Activated CD4-positive, alpha-beta T cell treated with anti-CD3 and anti-CD28 coated beads, Interleukin-2, Interleukin-4, amounts not matched to agents 100 ng/mL and 50 ng/mL, durations not matched to agents 16 hours and 8 hours (primary cell): Measurements from ENCODE around the gene RETREG2.

Experiments used
- DNase-seq: peaks from one replicate; pipeline ENCODE4 v3.0.0-alpha.2; 2020; ENCODE audit warnings: low spot score

Gene RETREG2

DNA sequence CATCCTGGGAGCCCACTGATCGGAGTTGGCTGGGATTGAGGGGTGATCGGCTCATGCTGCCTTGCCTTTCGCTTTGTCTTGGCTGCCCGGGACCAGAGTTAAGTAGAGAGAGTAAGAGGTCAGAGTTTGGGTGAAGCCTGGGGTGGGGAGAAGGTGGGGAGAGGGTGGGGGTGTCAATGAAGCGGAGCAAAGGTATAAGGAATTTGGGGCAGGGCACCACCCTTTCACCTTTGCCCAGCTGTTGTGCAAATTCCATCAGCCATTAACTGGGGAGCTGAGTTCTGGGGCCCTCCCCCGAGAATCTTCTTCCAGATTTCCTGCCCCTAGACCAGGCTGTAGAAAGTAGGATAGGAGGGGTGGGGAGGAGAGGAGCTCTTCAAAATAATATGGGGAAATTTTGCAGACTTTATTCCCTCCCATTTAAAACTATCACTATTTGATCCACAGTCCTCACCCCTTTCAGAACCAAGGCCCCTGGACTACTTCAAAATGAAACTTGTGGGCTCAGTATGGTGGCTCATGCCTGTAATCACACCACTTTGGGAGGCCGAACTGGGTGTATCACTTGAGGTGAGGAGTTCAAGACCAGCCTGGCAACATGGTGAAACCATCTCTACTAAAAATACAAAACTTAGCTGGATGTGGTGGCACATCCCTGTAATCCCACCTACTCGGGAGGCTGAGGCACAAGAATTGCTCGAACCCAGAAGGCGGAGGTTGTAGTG, 8.0 kb upstream of the RETREG2 start, which contains the start of gene SLC23A3:
TSS of gene SLC23A3 (minus strand) at position 100 of the 725 bp plus-strand sequence. CDS start at position 55, 45 bp downstream.
- DNase-seq = peak; percentile 17

DNA sequence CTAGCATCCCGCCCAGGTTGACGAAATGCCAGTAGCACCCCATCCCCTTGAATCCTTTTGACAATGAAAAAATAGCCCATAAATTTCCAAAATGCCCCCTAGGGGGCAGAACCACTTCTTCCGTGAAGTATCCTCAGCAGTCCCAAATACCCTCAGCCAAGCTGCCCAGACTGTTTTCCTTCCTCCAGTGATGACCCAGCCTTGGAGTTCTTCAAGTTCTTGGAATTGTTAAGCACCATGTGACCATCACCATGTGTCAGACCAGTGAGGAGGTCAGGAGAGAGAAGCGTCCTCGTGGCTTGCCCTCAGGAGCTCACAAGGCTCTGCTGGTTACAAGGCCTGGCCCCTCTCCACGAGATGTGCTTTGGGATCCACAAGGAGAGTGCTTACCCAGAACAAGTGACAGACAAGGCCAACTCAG, 6.8 kb upstream of the RETREG2 start:
- DNase-seq = peak; percentile 37

DNA sequence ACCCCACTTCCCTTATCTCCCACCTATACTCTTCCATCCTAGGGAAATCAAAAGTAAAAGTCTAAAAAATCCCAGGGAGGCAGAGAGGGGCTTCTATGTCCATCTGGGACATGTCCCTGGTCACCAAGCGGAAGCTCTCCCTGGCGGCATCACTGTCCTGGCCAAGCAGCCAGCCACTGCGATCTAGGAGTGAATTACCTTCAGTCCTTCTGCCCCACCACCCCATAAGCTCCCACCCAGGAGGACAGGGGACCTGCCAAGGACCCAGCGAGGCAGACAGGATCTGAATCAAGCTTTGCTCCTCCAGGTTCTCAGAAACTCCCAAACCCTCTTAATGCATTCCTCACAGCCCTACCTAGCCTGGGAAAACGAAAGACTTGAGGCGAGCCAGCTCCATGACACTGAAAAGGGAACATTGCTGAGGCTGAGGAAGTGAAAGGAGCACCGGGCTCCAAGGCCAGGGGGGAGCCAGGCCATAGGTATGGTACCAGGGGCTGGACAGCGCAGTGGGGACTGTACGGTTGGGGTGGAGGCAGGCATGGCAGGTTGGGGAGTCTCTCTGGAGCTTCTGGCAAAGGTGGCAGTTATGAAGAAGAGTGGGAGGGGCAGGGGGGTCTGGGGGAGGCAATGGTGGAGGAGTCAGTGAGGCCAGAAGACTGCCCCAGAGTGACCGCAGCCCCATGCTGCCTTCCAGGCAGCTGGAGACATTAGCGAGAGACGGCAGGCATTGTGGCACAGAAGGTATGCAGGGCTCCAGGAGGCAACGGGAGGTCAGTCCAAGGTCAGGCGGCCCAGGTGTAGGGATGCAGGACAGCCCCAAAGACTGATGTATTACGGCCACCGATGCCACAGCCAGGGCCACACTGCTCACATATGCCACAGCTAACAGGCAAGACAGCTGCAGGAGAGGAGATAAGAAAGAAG, 5.6 kb upstream of the RETREG2 start:
- no peak for DNase-seq

DNA sequence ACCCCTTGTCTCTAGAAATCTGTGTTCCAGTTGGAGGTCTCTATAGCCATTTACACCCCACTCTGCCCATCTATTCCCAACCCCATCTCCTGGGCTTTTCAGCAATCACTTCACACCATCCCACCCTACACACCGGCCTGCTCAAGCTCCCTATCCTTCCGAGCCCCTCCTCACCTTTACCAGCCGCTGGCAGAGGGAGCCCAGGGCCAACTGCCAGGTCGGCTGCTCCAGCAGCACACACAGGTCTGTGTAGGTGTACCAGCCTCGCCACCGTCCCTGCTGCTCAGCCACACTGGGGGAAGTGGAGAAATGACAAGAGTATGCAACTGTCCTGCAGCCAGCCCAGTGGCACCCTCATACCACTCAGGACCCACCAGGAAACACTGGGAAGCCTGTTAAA, 4.9 kb upstream of the RETREG2 start:
- no peak for DNase-seq

DNA sequence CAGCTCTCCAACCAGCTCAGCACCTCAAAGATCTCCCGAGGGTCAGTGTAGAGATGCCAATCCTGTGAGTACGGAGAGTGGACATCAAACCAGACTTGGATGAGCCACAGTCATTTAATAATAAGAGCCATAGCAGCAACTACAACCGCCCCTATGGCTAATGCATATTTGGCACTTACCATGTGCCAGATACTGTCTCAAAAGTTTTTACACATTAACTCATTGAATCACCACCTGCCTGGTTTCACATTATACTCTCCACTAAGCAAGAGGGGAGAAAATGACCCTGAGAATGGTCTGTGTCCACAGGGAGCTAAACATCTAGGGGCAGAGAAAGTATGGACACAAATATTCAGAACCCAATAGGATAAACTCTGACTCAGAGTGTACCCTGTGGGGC, 3.9 kb upstream of the RETREG2 start:
- no peak for DNase-seq

DNA sequence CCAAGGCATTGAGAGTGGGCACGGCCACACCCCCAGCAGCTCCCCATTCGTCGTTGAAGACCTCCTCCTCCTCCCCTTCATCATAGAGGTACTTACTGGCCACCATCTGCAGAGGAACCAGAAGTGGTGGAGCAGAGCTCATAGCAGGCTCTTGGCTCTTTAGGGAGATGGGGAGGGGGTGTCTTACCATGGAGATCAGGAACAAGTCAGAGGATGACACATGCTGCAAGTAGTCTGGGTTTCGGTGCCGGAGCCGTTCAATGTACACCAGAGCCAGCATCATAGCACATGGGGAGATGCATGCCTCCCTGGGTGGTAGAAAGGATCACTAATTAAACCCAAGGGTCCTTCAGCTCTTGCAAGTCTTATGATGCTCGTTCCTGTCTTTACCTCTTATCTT, 3.3 kb upstream of the RETREG2 start:
- no peak for DNase-seq

DNA sequence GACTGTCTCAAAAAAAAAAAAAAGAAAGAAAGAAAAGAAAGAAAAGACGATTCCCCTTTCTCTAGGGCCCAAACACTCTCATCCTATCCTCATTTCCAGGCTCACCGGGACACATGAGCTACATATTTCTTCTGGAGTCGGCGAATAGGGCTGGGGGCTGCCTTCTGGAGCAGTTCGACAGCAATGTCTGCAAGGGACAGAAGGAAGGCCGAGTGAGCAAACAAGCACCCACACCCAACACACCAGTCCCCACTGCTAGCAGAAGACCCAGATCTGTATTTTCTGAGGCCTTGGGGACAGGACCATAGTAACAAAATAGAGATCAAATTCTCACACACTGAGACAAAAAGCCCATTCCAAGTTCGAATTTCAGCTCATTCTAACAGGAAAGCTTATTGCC, 2.6 kb upstream of the RETREG2 start:
- DNase-seq = no peak

DNA sequence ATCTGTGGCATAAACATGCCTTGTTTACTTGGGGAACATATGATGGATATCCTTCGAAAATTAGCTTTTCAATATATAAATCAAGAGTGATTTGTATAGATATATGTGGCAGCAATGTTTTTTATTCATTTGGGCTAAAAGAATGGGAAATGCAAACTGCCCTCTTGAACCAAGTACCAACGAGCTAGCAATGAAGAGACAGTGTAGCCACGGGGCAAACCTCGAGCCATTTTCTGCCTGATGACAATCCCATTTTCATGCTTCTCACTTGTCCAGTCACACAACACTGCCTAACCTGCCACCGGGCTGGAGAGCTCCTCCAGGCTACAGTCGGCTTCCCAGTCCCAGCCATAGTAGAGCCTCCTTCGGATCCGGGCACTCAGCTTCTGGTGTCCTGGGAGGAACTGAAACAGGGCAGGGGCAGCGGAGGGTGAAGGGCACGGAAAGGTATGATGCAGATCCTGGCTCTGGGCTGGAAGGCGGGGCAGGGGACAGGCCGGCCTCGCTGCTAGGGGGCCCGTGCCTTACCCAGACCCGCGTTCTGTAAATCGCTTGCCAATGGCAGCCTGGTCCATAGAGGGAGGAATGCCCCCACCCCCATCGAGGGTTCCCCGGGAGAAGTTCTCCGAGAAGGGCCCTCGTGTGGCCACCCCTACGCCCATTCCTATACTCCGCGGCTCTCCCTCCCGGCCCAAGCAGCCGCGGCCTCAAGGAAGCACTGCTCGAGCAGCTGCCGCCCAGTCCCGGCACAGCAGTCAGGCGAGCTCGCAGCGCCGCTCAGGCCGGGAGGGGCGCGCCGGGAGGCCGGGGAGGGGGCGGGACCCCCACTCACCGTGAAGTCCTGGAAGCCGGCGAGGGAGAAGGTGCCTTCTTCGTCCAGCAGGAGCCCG, 1.9 kb upstream of the RETREG2 start:
- peak; percentile 20 for DNase-seq

DNA sequence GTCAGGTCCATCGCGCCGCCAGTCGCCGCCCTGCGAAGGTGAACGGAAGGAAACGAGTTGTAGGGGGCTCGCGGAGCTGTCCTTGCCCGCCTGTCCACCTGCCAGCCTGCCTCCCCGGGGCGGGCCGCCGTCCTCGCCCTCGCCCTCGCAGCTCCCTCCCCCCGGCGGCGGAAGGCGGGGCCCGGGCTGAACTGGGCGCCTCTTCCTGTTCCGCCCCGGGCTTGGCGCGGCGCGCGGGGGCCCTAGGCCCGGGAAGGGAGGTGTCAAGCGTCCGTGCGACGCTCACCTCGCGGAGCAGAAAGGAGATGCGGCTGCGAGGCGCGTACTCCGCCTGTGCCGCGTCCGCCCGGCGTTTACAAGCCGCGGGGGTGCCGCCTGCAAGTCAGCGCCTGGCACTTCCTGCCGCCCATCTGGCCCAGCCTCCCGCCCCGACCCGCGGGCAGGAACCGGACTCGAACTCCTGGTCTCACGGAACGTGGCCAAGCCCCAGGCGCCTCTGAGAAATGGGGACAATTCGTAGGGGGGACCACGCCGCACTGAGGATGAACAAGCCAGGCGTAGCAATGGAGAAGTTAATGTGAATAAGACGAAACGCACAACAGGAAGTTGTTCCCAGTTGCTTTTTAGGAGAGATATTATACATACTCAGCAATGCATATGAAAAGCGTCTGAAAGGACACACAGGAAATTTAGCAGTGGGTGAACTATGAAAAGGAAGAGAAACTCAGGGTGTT, 1.1 kb upstream of the RETREG2 start, which contains the start of gene CNPPD1:
TSS of gene CNPPD1 (minus strand) at position 108 of the 734 bp plus-strand sequence. CDS start at position 11, 97 bp downstream.
- peak; percentile 87 for DNase-seq

DNA sequence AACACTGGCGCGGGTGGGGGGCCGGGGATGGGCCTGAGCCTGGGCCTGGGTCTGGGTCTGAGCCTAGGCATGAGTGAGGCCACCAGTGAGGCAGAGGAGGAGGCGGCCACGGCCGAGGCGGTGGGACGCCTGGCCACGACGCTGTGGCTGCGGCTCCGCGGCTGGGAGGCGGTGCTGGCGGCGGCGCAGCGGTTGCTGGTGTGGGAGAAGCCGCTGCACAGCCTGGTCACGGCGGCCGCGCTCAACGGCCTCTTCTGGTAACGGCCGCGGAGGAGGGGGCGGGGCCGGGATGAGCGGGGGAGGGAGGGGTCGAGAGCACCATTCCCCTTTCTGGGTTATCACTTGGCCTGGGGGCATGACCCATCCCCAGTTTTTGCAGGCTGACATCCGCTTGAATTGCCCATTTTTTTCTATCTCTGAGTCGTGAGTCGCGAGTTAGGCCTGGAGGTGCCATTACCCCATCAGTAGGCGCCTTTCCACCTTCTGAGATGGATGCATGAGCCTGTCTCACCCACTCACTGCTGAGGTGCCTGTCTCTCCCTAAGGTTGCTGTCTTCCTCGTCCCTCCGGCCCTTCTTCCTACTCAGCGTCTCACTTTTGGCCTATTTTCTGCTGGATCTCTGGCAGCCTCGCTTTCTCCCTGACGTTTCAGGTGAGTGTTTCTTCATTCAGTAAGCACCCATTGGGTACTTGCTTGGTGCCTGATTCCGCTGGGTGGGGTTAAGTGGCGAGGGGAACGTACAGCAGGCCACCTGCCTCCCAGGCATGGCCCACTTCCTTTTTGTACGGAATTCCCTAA, 501 bp downstream of the RETREG2 start:
- DNase-seq = peak; percentile 39

DNA sequence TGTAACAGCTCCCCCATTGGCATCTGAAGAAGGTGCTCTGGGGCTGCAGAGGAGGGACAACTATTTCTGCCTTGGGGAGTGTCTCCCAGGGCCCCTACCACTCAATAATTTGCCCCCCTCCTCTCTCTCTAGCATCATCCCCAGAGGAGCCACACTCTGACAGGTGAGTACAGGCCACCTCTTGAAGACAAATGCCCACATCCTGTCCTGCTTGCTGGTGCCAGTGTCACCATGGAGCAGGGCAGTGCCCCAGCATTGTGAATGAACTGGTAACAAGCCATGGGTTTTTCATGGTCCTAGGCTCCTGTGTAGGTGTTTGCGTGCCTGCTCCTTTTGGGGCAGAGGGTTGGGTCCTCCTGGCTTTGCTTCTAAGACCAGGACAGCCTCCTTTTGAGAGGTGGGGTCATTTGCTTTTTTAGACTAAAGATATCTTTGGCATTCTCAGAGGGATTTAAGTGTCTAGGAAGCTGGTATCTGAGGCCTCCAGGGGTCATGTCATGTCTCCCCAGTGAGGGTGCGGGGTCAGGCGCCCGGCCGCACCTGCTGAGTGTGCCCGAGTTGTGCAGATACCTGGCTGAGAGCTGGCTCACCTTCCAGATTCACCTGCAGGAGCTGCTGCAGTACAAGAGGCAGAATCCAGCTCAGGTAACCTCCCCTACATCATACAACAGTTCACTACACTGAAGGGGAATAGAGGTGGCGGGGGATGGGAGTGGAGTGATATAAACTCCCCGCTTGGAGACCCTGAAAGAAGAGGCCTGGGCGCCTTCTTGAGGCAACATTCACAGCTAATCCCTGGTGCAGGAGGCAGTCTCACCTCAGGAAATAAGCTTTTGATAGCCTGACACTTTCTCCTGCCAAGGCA, 1.8 kb downstream of the RETREG2 start:
- no peak for DNase-seq

DNA sequence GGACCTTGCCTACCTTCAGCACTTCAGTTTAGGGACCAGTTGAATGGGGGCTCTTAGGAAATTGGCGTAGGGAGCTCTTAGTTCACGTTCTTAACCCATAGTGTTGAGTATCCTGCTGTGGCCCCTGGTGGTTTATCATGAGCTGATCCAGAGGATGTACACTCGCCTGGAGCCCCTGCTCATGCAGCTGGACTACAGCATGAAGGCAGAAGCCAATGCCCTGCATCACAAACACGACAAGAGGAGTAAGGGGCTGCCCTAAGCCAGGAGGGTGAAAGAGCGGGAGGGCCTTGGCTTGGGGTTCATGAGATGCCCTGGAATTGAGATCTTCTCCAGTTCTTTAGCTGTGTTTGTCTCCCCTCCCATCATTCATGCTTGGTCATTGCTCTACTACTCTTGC, 2.9 kb downstream of the RETREG2 start:
- no peak for DNase-seq

DNA sequence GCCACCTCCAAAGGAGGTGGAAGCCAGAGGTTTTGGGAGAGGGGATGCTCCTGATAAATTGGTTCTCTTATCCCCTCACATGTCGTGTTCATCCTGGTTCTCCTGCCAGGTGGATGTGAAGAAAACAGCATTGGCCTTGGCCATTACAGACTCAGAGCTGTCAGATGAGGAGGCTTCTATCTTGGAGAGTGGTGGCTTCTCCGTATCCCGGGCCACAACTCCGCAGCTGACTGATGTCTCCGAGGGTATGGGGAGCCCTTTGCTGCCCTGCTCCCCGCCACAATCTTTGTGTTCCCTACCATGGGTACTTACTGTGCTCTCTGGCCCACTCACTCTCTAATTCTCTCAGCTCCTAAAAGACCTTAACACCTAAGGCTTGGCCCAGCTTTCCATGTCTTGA, 3.5 kb downstream of the RETREG2 start:
- no peak for DNase-seq

DNA sequence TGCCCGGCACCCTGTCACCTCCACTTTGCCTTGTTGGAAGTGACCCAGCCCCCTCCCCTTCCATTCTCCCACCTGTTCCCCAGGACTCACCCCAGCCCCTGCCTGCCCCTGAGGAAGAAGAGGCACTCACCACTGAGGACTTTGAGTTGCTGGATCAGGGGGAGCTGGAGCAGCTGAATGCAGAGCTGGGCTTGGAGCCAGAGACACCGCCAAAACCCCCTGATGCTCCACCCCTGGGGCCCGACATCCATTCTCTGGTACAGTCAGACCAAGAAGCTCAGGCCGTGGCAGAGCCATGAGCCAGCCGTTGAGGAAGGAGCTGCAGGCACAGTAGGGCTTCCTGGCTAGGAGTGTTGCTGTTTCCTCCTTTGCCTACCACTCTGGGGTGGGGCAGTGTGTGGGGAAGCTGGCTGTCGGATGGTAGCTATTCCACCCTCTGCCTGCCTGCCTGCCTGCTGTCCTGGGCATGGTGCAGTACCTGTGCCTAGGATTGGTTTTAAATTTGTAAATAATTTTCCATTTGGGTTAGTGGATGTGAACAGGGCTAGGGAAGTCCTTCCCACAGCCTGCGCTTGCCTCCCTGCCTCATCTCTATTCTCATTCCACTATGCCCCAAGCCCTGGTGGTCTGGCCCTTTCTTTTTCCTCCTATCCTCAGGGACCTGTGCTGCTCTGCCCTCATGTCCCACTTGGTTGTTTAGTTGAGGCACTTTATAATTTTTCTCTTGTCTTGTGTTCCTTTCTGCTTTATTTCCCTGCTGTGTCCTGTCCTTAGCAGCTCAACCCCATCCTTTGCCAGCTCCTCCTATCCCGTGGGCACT, 4.5 kb downstream of the RETREG2 start:
- DNase-seq = no peak

DNA sequence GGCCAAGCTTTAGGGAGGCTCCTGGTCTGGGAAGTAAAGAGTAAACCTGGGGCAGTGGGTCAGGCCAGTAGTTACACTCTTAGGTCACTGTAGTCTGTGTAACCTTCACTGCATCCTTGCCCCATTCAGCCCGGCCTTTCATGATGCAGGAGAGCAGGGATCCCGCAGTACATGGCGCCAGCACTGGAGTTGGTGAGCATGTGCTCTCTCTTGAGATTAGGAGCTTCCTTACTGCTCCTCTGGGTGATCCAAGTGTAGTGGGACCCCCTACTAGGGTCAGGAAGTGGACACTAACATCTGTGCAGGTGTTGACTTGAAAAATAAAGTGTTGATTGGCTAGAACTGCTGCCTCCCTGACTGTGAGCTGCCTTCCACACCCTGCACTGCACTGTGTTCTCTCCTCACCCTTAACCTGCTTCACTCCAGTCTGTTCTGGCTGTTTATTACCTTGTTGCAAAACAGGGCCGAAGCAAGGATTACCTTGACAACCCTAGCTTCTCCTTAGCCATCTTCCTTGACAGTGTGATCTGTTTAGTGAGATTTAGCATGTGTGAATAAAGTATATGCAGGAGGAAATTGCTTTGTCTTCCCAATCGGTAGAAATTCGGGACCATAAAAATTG, 5.2 kb downstream of the RETREG2 start:
- DNase-seq = no peak

DNA sequence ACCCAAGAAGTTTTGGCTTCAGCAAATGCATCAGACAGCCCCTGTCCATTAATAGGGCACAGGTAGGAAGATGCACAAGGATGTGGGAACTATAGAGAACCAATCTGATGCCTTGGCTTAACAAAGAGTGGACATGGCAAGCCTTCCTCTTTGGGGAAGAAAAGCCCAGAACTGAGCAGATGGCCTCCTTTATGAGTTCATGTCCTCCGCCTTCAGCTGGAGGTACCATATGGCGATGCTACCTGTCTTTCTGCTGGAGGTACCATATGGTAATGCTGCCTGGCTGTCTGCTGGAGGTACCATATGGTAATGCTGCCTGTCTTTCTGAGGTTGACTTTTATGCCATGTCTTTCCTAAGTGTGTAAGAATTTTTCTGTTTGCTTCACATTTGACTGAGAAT, 6.0 kb downstream of the RETREG2 start:
- DNase-seq = no peak

DNA sequence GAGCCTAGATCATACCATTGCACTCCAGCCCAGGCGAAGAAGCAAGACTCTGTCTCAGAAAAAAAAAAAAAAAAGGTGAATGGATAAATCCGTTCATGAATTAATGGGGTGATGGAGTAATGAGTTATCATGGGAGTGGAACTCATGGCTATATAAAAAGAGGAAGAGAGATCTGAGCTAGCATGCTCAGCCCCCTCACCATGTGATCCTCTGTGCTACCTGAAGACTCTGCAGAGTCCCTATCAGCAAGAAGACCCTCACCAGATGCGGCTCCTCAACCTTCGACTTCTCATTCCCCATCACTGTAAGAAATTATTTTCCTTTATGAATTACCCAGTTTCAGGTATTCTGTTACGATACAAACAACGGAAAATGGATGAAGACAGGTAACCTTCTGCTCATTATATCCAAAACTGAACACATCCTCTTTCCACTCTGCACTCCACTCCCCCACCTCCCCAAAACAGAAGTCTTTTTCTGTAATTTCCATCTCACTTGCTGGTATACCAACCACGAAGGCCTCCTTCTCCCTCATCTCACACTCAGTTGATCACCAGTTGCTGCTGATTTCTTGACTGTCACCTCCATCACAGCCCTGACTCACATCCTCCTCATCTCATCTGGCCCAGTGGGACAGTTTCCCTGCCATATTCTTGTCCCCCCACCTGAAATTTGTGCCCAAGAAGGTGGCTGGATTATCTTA, 8.8 kb downstream of the RETREG2 start:
- DNase-seq = no peak
